ENCODE data around the gene EBNA1BP2. TPM values are rescaled to one million over a fixed set of nuclear protein-coding genes. Genes with fewer than 3 reads are reported as not detected.

EBNA1BP2 gene, protein sequence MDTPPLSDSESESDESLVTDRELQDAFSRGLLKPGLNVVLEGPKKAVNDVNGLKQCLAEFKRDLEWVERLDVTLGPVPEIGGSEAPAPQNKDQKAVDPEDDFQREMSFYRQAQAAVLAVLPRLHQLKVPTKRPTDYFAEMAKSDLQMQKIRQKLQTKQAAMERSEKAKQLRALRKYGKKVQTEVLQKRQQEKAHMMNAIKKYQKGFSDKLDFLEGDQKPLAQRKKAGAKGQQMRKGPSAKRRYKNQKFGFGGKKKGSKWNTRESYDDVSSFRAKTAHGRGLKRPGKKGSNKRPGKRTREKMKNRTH
- total RNA-seq (10 to 100 TPM; 13.2 to 29.5 (median 22.8) TPM), polyA plus RNA-seq (10 to 100 TPM; 23.4 to 47.1 TPM)

DNA sequence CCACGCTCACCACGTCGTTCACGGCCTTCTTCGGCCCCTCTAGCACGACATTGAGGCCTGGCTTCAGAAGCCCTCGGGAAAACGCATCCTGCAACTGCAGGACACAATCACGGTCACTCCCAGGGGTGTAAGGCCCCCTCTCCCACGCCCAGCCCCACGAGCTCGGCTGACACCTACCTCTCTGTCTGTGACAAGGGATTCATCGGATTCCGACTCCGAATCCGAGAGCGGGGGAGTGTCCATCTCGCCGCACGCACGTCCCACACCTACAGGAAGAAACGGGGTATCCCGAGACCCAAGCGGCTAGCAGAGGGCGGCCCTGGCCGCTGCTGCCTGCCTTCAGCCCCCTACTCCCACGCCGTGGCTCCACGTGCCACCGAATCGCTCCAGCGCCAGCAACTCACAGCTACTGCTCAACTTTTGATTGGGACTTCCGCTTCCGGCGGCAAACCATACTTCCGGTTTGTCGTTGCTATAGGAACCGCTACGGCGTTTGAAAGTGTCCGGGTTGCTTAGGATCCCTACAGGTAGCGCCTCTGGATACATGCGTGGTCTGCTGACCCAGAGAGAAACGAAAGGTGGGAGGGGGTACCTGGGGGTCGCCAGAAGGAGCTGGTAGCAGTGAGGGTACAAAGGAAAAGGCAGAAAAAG lies at the start of gene EBNA1BP2, which contains the start of gene CFAP57:
Gene EBNA1BP2, minus strand, starts transcription at position 415 of the 651 bp plus-strand sequence. Its CDS starts 172 bp downstream, at position 243.
Gene CFAP57, plus strand, starts transcription at position 455 of the 651 bp plus-strand sequence. CDS start 424 bp downstream, outside the sequence.
- H3K4me3 ChIP-seq, result peak within 1 kb of the TSS; percentile 50 to 96 (median 90)
- peaks cover 0 to 18% (median 9%) of the 10 kb centered on the region in 3 donors for H3K36me3 ChIP-seq
- peak within 1 kb of the TSS in 1 of 4 donors; percentile 19 for H3K27ac ChIP-seq
- FAIRE-seq, result no peak
- no peaks in the 10 kb centered on the region for H3K27me3 ChIP-seq
- peak; percentile 81 to 94 (median 90) for DNase-seq
- peak; percentile 93 to 98 (median 96) for ATAC-seq
- TF ChIP-seq, protein P1, sequence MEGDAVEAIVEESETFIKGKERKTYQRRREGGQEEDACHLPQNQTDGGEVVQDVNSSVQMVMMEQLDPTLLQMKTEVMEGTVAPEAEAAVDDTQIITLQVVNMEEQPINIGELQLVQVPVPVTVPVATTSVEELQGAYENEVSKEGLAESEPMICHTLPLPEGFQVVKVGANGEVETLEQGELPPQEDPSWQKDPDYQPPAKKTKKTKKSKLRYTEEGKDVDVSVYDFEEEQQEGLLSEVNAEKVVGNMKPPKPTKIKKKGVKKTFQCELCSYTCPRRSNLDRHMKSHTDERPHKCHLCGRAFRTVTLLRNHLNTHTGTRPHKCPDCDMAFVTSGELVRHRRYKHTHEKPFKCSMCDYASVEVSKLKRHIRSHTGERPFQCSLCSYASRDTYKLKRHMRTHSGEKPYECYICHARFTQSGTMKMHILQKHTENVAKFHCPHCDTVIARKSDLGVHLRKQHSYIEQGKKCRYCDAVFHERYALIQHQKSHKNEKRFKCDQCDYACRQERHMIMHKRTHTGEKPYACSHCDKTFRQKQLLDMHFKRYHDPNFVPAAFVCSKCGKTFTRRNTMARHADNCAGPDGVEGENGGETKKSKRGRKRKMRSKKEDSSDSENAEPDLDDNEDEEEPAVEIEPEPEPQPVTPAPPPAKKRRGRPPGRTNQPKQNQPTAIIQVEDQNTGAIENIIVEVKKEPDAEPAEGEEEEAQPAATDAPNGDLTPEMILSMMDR (IDR thresholded peaks at IDR 0.05), result no peak
- 0 to 1% methylated on average over 45 of the region's 45 CpGs for WGBS, 2 donors
- no peaks in the 10 kb centered on the region for H3K9me3 ChIP-seq
- peaks cover 0 to 8% (median 0%) of the 10 kb centered on the region in 3 donors for H3K4me1 ChIP-seq
- intact Hi-C loops (cut with DNase I), result no loop called here

DNA sequence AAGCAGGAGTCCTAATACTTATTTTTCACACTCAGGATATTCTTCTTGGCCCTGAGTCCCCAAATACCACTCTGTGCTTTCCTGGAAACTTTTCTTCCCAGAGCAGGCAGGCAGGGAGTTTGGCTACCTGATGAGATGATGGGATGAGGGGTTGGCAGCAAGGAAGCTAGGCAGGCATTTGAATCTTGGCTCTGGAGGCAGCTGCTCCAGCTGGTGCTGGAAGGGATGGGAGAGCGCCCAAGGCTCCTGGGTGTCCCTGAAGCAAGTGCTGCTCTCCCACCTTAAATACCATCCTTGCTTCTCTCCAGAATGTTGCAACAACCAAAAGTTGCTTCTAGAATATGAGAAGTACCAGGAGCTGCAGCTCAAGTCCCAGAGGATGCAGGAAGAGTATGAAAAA lies 49.7 kb upstream of the EBNA1BP2 start:
- TF ChIP-seq, protein P1 (IDR thresholded peaks at IDR 0.05), result no peak
- intact Hi-C loops (cut with DNase I), result no loop called here

DNA sequence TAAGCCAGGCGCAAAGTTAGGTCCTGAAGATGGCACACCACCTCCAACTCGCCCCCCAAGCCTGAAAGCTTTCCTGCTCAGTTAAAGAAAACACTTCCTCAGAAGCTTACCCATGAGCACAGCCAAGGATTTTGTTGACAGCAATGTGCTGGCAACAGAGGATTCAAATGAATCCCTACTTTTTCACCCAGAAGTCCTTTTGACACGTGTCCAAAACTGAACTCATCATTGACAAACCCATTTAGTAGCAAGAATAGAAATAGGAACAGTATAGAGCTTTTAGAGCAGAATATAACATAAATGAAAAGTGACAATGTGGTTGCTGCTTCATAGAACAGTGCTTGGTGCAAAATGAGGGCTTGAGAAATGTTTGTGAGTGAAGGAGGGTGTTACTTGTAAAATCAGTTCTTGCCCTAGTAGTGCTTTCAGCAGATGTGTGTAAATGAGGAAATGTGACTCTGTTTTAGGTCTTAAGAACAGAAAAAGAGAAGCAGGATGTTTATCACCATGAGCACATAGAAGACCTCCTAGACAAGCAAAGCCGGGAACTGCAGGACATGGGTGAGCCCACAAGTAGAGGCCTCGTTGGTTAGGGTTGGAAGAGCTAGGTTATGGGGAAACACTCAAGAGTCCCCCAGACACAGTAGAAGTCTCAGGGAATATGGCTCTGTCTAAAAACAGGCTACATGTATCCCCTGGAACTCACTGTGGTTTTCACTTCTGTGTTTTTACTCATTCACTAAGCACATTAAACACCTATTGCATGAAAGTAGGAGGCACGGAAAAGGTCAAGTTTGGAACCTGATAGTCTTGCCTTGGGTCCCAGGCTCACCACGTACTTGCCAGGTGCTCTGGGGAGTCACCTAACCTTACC lies 49.1 kb upstream of the EBNA1BP2 start:
- intact Hi-C loops (cut with DNase I), result no loop called here
- H3K27me3 ChIP-seq, result no peaks in the 10 kb centered on the region
- H3K4me3 ChIP-seq, result no peak overlapping the region
- H3K4me1 ChIP-seq, result no peaks in the 10 kb centered on the region
- 73 to 79% methylated on average over 7 of the region's 7 CpGs for WGBS, 2 donors
- TF ChIP-seq, protein P1 (IDR thresholded peaks at IDR 0.05), result no peak
- H3K9me3 ChIP-seq, result no peaks in the 10 kb centered on the region
- DNase-seq, result no peak
- FAIRE-seq, result no peak
- H3K36me3 ChIP-seq, result no peaks in the 10 kb centered on the region
- no peak overlapping the region for H3K27ac ChIP-seq
- ATAC-seq, result no peak

More for the DNA sequence above, 49.7 kb upstream of the EBNA1BP2 start:
- H3K9me3 ChIP-seq, result no peaks in the 10 kb centered on the region
- ATAC-seq (no peak), FAIRE-seq (no peak), DNase-seq (no peak)
- no peaks in the 10 kb centered on the region for H3K27me3 ChIP-seq
- H3K36me3 ChIP-seq, result no peaks in the 10 kb centered on the region
- WGBS, 2 donors, result 97 to 100% methylated on average over 1 of the region's 1 CpG
- H3K4me1 ChIP-seq, result no peaks in the 10 kb centered on the region
- no peak overlapping the region for H3K4me3 ChIP-seq
- H3K27ac ChIP-seq, result no peak overlapping the region

DNA sequence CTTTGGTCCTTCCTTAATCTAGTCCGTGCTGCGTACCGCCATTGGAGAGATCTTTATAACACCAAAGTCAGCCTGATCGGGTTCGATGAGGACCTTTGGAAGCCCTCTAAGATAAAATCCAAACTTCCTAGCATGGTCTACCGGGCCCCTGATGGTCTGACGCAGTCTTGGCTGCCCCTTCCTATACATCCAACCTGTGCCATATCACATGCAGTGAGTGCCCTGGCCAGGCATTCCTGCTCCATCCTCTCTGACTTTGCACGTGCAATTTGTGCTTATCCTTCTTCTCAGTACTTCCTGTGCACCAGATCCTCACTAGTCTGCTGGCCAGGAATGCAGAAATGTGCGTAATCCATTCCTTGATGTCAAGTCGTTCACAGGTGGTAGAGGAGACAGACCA lies 45.7 kb upstream of the EBNA1BP2 start:
- H3K4me3 ChIP-seq, result no peak overlapping the region
- H3K9me3 ChIP-seq, result no peaks in the 10 kb centered on the region
- DNase-seq (no peak), FAIRE-seq (no peak), ATAC-seq (no peak)
- intact Hi-C loops (cut with DNase I), result no loop called here
- H3K27me3 ChIP-seq, result no peaks in the 10 kb centered on the region
- TF ChIP-seq, protein P1 (IDR thresholded peaks at IDR 0.05), result no peak
- H3K36me3 ChIP-seq, result no peaks in the 10 kb centered on the region
- H3K4me1 ChIP-seq, result no peaks in the 10 kb centered on the region
- H3K27ac ChIP-seq, result no peak overlapping the region
- 82 to 86% methylated on average over 10 of the region's 10 CpGs for WGBS, 2 donors
